K562 (cell line): ENCODE data around the gene EHD2. TPM values are rescaled to one million over a fixed set of nuclear protein-coding genes. Genes with fewer than 3 reads are reported as not detected.

Source experiments
- CCNT2 ChIP-seq: IDR thresholded peaks from 2 replicates; pipeline ENCODE4 v1.6.1; 2011; ENCODE audit warnings: borderline replicate concordance, low read depth, mild to moderate bottlenecking, moderate library complexity, mixed read lengths, low read length; ENCODE audit not compliant: insufficient read length; ENCODE audit errors: extremely low read depth
- CTBP1 ChIP-seq: fragments of 450-650 bp; IDR thresholded peaks from 2 replicates; pipeline ENCODE4 v1.6.1; 2016; ENCODE audit warnings: borderline replicate concordance
- DDX20 ChIP-seq: fragments of 450-650 bp; IDR thresholded peaks from 2 replicates; pipeline ENCODE4 v1.6.1; 2016; ENCODE audit warnings: missing genetic modification characterization, low read depth, mild to moderate bottlenecking, missing compliant biosample characterization, moderate library complexity
- FOSL1 ChIP-seq: fragments of 200-800 bp; sonication (Bioruptor generic); conservative IDR thresholded peaks from 2 replicates; pipeline ENCODE4 v1.6.1; 2016; ENCODE audit warnings: missing genetic modification characterization, missing compliant biosample characterization
- FOXP1 ChIP-seq: sonication (generic); formaldehyde crosslinking; IDR thresholded peaks from 2 replicates; pipeline ENCODE4 v1.8.0; 2022; ENCODE audit warnings: mild to moderate bottlenecking, missing genetic modification reagents
- PURB ChIP-seq: sonication (generic); formaldehyde crosslinking; IDR thresholded peaks from 2 replicates; pipeline ENCODE4 v1.9.0; 2021; ENCODE audit warnings: low read depth, mild to moderate bottlenecking, missing genetic modification reagents
- SMAD1 ChIP-seq: fragments of 150-350 bp; IDR thresholded peaks from 2 replicates; pipeline ENCODE4 v1.6.1; 2014; ENCODE audit warnings: low read length, low read depth; ENCODE audit not compliant: partially characterized antibody
- TEAD4 ChIP-seq, 2 experiments: sonication (generic) in 1 of 2; formaldehyde crosslinking in 1 of 2; IDR thresholded peaks; 2 replicates each; pipeline versions ENCODE4 v1.6.1 to v1.8.0; 2012 to 2022; ENCODE audit warnings: borderline replicate concordance in 1 of 2, inconsistent platforms in 1 of 2, low read length in 1 of 2, mild to moderate bottlenecking in 1 of 2, missing genetic modification reagents in 1 of 2
- ZNF12 ChIP-seq: sonication (generic); formaldehyde crosslinking; IDR thresholded peaks from 2 replicates; pipeline ENCODE4 v1.4.0; 2020; ENCODE audit warnings: mild to moderate bottlenecking, missing genetic modification reagents
- ZNF668 ChIP-seq: fragments of 250-450 bp; sonication (Bioruptor Pico); IDR thresholded peaks from 2 replicates; pipeline ENCODE4 v1.8.0; 2022; ENCODE audit warnings: mild to moderate bottlenecking, inconsistent platforms
- polyA plus RNA-seq, 8 experiments: library from polyadenylated mRNA; depleted of rRNA in 4 of 8; stranded (reverse) in 5 of 8; unstranded in 3 of 8; fragments of >200 nt; fragmentation: Nextera tagmentation in 2 of 8; fragmentation: Illumina TruSeq in 1 of 8; extraction: Ambion mirVana in 2 of 8; extraction: Trizol in 1 of 8; gene quantifications; 2 replicates each; pipeline versions ENCODE4 v1.2.1 to v1.2.3, GENCODE V29; 2011 to 2014; ENCODE audit warnings: inconsistent platforms in 1 of 8, missing spikeins in 1 of 8
- total RNA-seq, 7 experiments: library from RNA; depleted of rRNA in 6 of 7; stranded (reverse); fragments of >200 nt in 6 of 7; fragmentation: Illumina TruSeq in 2 of 7; extraction: Trizol in 2 of 7; gene quantifications; 2 replicates each; pipeline versions ENCODE4 v1.2.1 to v1.2.3, GENCODE V29; 2011 to 2021; ENCODE audit warnings: low replicate concordance in 1 of 7
- TF ChIP-seq, protein P1 (sequence below): fragments of 250-450 bp; sonication (Bioruptor Pico); IDR thresholded peaks from 2 replicates; pipeline ENCODE4 v1.4.0; 2020; ENCODE audit warnings: mild to moderate bottlenecking, moderate library complexity, borderline replicate concordance
- TF ChIP-seq, protein P2 (sequence below): sonication (generic); formaldehyde crosslinking; IDR thresholded peaks from 2 replicates; pipeline ENCODE4 v1.8.0; 2022; ENCODE audit warnings: missing genetic modification reagents, mild to moderate bottlenecking, moderate library complexity, borderline replicate concordance
- TF ChIP-seq, protein P3 (sequence below): fragments of 250-450 bp; sonication (Bioruptor Pico); IDR thresholded peaks from 2 replicates; pipeline ENCODE4 v1.5.0; 2021; ENCODE audit warnings: mild to moderate bottlenecking, borderline replicate concordance
- TF ChIP-seq, protein P4 (sequence below): sonication (generic); formaldehyde crosslinking; IDR thresholded peaks from 2 replicates; pipeline ENCODE4 v1.4.0; 2020; ENCODE audit warnings: mild to moderate bottlenecking, missing genetic modification reagents
- TF ChIP-seq, protein P5 (sequence below): sonication (generic); formaldehyde crosslinking; IDR thresholded peaks from 2 replicates; pipeline ENCODE4 v1.8.1; 2023; ENCODE audit warnings: mild to moderate bottlenecking, missing genetic modification reagents

EHD2 gene
- total and polyA plus RNA-seq, 9 of the 15 experiments (the other 6 are each of a cell fraction or from before 2014, with no cell fraction given), result 1.7 to 32.2 (median 3.0) TPM

DNA sequence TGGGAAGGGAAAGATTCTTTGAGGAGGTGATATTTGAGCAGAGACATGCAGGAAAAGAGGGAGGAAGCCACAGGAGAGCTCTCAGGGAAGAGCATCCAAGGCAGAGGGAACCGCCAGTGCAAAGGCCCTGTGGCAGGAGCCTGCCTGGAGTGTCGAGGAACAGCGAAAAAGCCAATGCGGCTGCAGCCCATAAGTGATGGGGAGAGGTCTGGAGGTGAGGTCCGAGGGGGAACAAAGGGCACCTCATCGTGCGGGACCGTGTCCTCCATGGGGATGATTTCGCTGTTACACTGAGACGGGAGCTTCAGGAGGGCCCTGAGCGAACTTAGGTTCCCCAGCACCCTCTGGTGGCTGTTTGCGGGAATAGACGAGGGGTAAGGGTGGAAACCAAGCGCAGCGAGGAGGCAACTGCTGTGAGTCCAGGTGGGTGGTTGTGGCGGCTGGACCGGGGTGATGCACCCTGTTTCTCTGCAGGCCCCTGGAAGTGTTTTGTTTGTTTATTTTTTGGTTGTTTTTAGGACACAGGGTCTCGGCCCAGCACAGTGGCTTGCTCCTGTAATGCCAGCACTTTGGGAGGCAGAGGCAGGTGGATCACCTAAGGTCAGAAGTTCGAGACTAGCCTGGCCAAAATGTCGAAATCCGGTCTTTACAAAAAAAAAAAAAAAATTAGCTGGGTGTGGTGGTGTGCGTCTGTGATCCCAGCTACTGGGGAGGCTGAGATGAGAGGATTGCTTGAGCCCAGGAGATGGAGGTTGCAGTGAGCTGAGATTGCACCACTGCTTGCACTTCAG is 5.9 kb upstream of the EHD2 start (continued):
- TF ChIP-seq, protein P1, sequence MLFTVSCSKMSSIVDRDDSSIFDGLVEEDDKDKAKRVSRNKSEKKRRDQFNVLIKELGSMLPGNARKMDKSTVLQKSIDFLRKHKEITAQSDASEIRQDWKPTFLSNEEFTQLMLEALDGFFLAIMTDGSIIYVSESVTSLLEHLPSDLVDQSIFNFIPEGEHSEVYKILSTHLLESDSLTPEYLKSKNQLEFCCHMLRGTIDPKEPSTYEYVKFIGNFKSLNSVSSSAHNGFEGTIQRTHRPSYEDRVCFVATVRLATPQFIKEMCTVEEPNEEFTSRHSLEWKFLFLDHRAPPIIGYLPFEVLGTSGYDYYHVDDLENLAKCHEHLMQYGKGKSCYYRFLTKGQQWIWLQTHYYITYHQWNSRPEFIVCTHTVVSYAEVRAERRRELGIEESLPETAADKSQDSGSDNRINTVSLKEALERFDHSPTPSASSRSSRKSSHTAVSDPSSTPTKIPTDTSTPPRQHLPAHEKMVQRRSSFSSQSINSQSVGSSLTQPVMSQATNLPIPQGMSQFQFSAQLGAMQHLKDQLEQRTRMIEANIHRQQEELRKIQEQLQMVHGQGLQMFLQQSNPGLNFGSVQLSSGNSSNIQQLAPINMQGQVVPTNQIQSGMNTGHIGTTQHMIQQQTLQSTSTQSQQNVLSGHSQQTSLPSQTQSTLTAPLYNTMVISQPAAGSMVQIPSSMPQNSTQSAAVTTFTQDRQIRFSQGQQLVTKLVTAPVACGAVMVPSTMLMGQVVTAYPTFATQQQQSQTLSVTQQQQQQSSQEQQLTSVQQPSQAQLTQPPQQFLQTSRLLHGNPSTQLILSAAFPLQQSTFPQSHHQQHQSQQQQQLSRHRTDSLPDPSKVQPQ (CRISPR knock-in tag), result no peak
- no peak for TF ChIP-seq FOSL1 (tag)
- no peak for TF ChIP-seq FOXP1
- no peak for TF ChIP-seq SMAD1
- no peak for TF ChIP-seq CCNT2
- TF ChIP-seq, protein P2, sequence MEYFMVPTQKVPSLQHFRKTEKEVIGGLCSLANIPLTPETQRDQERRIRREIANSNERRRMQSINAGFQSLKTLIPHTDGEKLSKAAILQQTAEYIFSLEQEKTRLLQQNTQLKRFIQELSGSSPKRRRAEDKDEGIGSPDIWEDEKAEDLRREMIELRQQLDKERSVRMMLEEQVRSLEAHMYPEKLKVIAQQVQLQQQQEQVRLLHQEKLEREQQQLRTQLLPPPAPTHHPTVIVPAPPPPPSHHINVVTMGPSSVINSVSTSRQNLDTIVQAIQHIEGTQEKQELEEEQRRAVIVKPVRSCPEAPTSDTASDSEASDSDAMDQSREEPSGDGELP (CRISPR knock-in tag), result peak; percentile 40; the same call in 1 of the 2 replicates
- no peak for TF ChIP-seq ZNF668 (CRISPR knock-in tag)
- peak; percentile 46; the same call in 1 of the 2 replicates for TF ChIP-seq CTBP1
- no peak for TF ChIP-seq PURB (CRISPR knock-in tag)
- TF ChIP-seq, protein P3, sequence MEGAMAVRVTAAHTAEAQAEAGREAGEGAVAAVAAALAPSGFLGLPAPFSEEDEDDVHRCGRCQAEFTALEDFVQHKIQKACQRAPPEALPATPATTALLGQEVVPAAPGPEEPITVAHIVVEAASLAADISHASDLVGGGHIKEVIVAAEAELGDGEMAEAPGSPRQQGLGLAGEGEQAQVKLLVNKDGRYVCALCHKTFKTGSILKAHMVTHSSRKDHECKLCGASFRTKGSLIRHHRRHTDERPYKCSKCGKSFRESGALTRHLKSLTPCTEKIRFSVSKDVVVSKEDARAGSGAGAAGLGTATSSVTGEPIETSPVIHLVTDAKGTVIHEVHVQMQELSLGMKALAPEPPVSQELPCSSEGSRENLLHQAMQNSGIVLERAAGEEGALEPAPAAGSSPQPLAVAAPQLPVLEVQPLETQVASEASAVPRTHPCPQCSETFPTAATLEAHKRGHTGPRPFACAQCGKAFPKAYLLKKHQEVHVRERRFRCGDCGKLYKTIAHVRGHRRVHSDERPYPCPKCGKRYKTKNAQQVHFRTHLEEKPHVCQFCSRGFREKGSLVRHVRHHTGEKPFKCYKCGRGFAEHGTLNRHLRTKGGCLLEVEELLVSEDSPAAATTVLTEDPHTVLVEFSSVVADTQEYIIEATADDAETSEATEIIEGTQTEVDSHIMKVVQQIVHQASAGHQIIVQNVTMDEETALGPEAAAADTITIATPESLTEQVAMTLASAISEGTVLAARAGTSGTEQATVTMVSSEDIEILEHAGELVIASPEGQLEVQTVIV (CRISPR knock-in tag), result no peak
- TF ChIP-seq DDX20, result no peak
- TF ChIP-seq, protein P4, sequence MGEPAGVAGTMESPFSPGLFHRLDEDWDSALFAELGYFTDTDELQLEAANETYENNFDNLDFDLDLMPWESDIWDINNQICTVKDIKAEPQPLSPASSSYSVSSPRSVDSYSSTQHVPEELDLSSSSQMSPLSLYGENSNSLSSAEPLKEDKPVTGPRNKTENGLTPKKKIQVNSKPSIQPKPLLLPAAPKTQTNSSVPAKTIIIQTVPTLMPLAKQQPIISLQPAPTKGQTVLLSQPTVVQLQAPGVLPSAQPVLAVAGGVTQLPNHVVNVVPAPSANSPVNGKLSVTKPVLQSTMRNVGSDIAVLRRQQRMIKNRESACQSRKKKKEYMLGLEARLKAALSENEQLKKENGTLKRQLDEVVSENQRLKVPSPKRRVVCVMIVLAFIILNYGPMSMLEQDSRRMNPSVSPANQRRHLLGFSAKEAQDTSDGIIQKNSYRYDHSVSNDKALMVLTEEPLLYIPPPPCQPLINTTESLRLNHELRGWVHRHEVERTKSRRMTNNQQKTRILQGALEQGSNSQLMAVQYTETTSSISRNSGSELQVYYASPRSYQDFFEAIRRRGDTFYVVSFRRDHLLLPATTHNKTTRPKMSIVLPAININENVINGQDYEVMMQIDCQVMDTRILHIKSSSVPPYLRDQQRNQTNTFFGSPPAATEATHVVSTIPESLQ, result no peak
- no peak for TF ChIP-seq TEAD4 (IDR thresholded peaks at IDR 0.05; ENCODE audit: low read length)
- TF ChIP-seq TEAD4 (CRISPR knock-in tag; IDR thresholded peaks at IDR 0.05; ENCODE audit: borderline replicate concordance), result no peak
- TF ChIP-seq ZNF12 (CRISPR knock-in tag), result no peak
- TF ChIP-seq, protein P5, sequence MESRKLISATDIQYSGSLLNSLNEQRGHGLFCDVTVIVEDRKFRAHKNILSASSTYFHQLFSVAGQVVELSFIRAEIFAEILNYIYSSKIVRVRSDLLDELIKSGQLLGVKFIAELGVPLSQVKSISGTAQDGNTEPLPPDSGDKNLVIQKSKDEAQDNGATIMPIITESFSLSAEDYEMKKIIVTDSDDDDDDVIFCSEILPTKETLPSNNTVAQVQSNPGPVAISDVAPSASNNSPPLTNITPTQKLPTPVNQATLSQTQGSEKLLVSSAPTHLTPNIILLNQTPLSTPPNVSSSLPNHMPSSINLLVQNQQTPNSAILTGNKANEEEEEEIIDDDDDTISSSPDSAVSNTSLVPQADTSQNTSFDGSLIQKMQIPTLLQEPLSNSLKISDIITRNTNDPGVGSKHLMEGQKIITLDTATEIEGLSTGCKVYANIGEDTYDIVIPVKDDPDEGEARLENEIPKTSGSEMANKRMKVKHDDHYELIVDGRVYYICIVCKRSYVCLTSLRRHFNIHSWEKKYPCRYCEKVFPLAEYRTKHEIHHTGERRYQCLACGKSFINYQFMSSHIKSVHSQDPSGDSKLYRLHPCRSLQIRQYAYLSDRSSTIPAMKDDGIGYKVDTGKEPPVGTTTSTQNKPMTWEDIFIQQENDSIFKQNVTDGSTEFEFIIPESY (CRISPR knock-in tag), result peak; percentile 70; the same call in 1 of the 2 replicates
